ENCODE data around the gene PFKL.
A peak's percentile ranks its signal among the peaks of the same experiment; 100 is the strongest.
"Not testable (repeated sequence)": the region's sequence is repeated elsewhere in the genome, so short reads cannot be mapped to it uniquely, and the experiment has no call there.

Gene PFKL

DNA sequence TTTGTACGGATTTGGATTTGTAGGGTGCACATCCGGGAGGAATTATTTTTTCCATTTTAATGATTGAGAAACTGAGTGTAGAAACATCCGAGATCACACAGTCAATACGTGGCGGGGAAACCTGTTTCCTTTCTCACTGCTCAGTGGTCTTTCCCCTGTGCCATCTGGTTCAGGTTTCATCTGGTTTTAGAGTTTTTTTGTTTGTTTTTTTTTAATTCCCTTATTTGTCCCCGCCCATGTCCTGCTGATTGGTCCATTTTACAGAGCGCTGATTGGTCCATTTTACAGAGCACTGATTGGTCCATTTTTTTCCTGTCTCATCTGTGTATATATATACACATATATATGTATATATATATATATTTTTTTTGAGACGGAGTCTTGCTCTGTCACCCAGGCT, 59.5 kb downstream of the PFKL start:
- no peak overlapping the region for H3K27ac Mint-ChIP-seq
- peaks cover 6% of the 10 kb centered on the region for H3K36me3 Mint-ChIP-seq (ENCODE audit: insufficient read depth)
- ATAC-seq (replicated peaks) = no peak
- no peak for DNase-seq
- peaks cover 0 to 10% of the 10 kb centered on the region in 2 donors for H3K27me3 Mint-ChIP-seq
- peaks cover 0 to 9% of the 10 kb centered on the region in 2 donors for H3K9me3 Mint-ChIP-seq
- H3K4me1 Mint-ChIP-seq (ENCODE audit: low read depth in 2 of 2) = peaks cover 12 to 14% of the 10 kb centered on the region in 2 donors
- H3K4me3 Mint-ChIP-seq = no peak overlapping the region

DNA sequence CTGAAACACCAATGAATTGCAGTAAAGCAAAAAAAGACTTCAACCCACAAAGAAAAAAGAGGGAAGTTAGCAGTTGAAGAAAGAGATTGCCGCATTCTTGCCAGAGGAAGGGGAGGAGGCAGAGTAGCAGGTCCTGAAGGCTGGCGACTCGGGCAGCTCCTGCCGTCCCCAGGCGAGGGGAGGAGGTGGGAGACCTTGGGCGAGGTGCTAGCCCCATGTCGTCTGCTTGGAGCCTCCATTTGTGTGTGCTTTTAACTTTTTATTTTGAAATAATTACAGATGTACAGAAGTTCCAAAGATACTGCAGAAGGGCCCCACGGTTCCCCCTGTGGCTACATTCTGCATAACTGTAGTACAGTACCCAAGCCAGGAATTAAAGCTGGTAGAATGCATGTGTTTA, 60.3 kb downstream of the PFKL start:
- no peak overlapping the region for H3K27ac Mint-ChIP-seq

DNA sequence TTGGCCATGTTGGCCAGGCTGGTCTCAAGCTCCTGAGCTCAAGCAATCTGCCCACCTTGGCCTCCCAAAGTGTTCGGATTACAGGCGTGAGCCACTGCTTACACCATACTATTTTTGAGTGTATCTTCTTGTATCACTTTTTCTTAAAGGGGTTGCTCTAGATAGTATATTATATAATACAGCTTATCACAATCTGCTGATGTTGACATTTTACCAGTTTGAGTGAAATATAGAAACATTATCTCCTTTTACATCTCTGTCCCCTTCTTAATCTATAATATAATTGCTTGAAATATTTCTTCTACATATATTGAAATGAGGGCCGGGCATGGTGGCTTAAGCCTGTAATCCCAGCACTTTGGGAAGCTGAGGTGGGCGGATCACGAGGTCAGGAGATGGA, 62.0 kb downstream of the PFKL start:
- H3K27me3 Mint-ChIP-seq, DNase-seq, H3K4me3 Mint-ChIP-seq: not testable (repeated sequence)

More for the DNA sequence above, 60.3 kb downstream of the PFKL start:
- H3K4me3 Mint-ChIP-seq = no peak overlapping the region
- DNase-seq (no peak), ATAC-seq (replicated peaks) (no peak)
- H3K36me3 Mint-ChIP-seq (ENCODE audit: insufficient read depth) = peaks cover 6% of the 10 kb centered on the region
- H3K4me1 Mint-ChIP-seq (ENCODE audit: low read depth in 2 of 2) = peaks cover 9% of the 10 kb centered on the region in 2 donors
- peaks cover 0 to 9% of the 10 kb centered on the region in 2 donors for H3K9me3 Mint-ChIP-seq
- H3K27me3 Mint-ChIP-seq = peaks cover 0 to 10% of the 10 kb centered on the region in 2 donors

DNA sequence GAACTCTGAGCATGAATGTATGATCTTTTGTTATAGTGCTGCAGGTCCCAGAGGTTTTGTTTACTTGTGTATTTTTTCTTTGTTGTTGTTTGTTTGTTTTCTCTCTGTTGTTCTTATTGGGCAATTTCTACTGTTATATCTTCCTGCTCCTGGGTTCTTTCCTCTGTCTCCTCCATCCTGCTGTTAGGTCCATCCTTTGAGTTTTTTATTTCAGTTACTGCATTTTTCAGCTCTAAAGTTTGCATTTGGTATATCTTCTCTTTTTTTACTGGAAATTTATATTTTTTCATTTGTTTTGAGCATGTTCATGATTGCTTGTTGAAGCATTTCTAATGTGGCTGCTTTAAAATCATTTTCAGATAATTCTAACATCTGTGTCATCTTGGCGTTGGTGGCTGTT, 63.4 kb downstream of the PFKL start:
- H3K9me3 Mint-ChIP-seq = peaks cover 0 to 9% of the 10 kb centered on the region in 2 donors

More for the DNA sequence above, 62.0 kb downstream of the PFKL start:
- ATAC-seq (replicated peaks); H3K36me3 Mint-ChIP-seq (ENCODE audit: insufficient read depth); H3K27ac Mint-ChIP-seq; H3K4me1 Mint-ChIP-seq (ENCODE audit: low read depth in 2 of 2); H3K9me3 Mint-ChIP-seq: not testable (repeated sequence)

DNA sequence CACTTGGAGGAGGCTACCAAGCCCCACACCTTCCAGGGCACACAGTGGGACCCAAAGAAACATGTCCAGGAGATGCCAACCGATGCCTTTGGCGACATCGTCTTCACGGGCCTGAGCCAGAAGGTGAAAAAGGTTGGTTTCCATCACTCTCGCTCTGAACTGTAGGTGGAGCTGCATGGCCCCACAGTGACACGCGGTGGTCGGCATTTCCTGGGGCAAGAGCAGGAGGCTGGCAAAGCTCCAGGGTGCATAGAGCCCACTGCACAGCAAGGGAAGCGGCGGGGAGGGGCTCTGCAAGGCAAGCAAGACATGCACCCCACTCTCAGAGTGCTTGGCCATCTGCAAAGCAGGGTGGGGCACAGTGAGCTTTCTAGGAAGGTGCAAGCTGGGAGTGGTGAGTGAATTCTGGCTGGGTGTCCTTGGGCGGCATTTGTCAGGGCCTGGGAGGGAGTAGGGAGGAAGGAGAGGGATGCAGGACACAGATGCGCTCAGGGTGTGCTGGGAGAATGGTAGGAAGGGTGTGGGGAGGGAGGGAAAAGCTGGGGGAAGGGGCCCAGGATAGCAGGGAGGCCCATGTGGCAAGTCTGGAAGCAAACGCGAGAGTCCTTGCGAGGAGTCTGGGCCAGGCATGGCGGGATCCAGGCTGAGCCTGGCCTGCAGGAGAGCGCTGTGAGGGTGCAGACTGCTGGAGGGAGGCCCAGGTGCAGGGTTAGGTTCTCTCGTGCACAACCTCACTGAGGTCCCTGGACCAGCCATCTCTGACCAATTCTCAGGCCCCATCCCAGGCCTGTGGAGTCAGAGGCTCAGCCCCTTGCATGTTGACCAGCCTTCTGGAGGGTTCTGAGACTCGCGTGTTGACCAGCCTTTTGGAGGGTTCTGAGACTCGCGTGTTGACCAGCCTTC, 64.5 kb downstream of the PFKL start:
- Mint-ChIP-seq H3K9me3 (peaks cover 0 to 9% of the 10 kb centered on the region in 2 donors), H3K36me3 (ENCODE audit: insufficient read depth) (peaks cover 3% of the 10 kb centered on the region), H3K27me3 (peaks cover 0 to 10% of the 10 kb centered on the region in 2 donors), H3K27ac (no peak overlapping the region), H3K4me3 (no peak overlapping the region), H3K4me1 (ENCODE audit: low read depth in 2 of 2) (peaks cover 0 to 3% of the 10 kb centered on the region in 2 donors)
- ATAC-seq (replicated peaks) = no peak
- no peak for DNase-seq

More for the DNA sequence above, 63.4 kb downstream of the PFKL start:
- DNase-seq (no peak), ATAC-seq (replicated peaks) (no peak)
- H3K27me3 Mint-ChIP-seq = peaks cover 0 to 10% of the 10 kb centered on the region in 2 donors
- no peak overlapping the region for H3K4me3 Mint-ChIP-seq
- H3K36me3 Mint-ChIP-seq (ENCODE audit: insufficient read depth) = peaks cover 3% of the 10 kb centered on the region
- H3K4me1 Mint-ChIP-seq (ENCODE audit: low read depth in 2 of 2) = peaks cover 0 to 3% of the 10 kb centered on the region in 2 donors
- no peak overlapping the region for H3K27ac Mint-ChIP-seq

DNA sequence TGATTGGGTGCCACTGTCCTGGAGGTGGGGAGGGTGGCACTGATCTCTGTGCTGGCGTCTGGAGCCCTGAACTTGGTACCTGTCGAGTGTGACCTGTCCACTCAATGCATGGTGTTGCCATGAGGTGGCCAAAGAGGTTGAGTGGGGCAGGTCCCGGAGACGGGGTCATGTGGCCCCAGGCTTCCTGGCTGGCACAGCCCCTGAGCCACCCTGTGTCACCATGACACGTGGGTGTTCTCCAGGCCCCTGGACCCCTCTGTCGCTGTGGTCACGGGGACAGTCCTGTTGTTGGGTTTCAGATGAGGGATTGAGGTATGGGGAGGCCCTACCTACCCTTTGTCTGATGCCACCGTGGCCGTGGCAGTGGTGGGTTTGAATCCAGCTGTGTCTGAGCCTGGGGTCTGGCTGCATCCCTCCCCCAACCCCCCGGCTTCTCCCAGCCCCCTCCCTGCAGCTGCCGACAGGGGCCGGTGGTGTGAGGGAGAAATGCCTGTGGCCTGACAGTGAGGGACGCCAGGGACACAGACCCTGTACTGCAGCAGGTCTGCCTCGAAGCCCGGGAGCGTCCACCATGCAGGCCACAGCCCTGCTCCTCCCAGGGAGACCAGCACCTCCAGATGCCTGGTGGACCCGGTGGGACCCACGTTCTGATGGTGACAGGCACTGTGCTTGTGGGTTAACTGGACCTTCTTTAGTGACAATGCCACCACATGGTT, 65.6 kb downstream of the PFKL start:
- no peak for DNase-seq
- H3K27ac Mint-ChIP-seq = no peak overlapping the region
- H3K36me3 Mint-ChIP-seq (ENCODE audit: insufficient read depth) = no peaks in the 10 kb centered on the region
- peaks cover 0 to 9% of the 10 kb centered on the region in 2 donors for H3K9me3 Mint-ChIP-seq
- no peak overlapping the region for H3K4me3 Mint-ChIP-seq
- H3K27me3 Mint-ChIP-seq = peaks cover 0 to 10% of the 10 kb centered on the region in 2 donors
- H3K4me1 Mint-ChIP-seq (ENCODE audit: low read depth in 2 of 2) = peaks cover 0 to 3% of the 10 kb centered on the region in 2 donors
- ATAC-seq (replicated peaks) = no peak

DNA sequence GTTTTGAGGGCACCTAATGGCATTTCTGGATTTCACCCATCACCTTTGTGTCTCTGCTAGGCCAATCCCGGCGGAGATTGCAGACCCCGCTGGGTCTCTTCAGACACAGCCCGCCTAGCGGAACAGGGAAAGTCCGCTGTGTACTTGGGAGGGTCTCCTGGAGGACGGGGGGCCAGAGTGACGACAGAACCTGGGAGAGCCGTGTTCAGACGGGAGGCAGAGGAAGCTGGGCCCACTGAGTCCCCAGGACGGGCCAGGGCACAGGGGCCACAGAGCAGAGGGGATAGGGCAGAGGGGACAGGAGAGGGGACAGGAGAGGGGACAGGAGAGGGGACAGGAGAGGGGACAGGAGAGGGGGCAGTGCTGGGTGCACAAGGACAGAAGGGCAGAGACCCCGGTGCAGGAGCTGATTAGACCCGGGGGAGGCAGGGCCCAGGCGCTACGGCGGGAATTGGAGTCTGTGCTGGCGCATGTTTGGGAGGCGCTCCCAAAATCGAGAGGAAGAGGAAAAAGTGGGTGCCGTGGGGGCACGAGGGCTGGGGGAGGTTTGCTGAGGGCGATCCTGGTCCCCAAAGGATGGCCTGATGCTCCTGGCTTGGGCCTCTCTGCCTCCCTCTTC, 66.2 kb downstream of the PFKL start:
- H3K36me3 Mint-ChIP-seq (ENCODE audit: insufficient read depth) = no peaks in the 10 kb centered on the region
- no peak overlapping the region for H3K4me3 Mint-ChIP-seq
- no peak overlapping the region for H3K27ac Mint-ChIP-seq
- peaks cover 0 to 10% of the 10 kb centered on the region in 2 donors for H3K27me3 Mint-ChIP-seq
- H3K9me3 Mint-ChIP-seq = peaks cover 0 to 9% of the 10 kb centered on the region in 2 donors
- DNase-seq (no peak), ATAC-seq (replicated peaks) (no peak)
- H3K4me1 Mint-ChIP-seq (ENCODE audit: low read depth in 2 of 2) = peaks cover 0 to 3% of the 10 kb centered on the region in 2 donors

DNA sequence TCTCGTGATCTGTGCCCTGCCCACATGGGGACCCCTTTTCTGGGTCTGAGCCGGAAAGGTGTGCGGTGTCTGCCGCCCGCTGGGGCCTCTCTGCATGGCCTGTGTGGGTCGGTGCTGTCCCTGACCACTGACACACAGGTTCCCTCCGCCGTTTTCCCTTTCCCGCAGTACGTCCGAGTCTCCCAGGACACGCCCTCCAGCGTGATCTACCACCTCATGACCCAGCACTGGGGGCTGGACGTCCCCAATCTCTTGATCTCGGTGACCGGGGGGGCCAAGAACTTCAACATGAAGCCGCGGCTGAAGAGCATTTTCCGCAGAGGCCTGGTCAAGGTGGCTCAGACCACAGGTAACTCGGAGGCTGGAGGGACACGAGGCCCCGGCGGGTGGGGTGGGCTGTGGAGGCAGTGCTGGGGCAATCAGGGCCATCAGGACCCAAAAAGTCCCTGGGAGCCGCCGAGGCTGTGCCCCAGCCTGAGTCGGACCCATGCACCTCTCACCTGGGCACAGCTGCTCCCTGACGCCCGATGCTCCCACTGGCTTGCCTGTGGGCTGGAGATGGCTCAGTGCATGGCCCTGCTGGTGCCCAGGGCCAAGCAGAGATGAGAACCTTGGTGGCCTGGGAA, 66.8 kb downstream of the PFKL start:
- Mint-ChIP-seq H3K27ac (no peak overlapping the region), H3K9me3 (peaks cover 1 to 9% of the 10 kb centered on the region in 2 donors), H3K4me3 (no peak overlapping the region), H3K4me1 (ENCODE audit: low read depth in 2 of 2) (peaks cover 3 to 6% of the 10 kb centered on the region in 2 donors), H3K36me3 (ENCODE audit: insufficient read depth) (no peaks in the 10 kb centered on the region), H3K27me3 (peaks cover 0 to 10% of the 10 kb centered on the region in 2 donors)
- DNase-seq (no peak), ATAC-seq (replicated peaks) (no peak)

DNA sequence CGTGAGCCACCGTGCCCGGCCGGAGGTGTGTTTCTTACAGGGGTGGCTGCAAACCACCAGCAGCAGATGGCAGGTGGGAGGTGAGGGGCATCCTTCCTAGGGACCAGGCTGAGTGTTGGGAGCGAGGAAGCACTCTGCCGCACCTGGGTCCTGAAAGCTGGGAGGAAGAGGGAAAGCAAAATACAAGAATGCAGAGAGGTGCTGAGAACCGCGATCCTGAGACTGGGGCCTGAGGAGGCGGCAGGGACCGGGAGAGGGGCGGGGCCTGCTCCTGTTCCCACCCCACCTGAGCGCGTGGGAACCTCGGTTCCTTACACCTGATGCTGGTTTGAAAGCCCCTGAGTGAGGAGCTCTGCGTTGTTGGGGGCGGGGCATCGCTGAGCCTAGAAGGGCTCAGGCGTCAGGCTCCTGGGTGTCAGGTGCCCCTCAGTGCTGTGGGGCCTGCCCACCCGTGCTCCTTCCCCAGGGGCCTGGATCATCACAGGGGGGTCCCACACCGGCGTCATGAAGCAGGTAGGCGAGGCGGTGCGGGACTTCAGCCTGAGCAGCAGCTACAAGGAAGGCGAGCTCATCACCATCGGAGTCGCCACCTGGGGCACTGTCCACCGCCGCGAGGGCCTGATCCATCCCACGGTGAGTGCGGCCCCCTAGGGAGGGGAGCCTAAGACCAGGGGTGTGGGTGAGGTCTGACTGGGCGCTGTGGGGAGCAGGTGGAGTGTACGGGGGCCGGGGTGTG, 69.0 kb downstream of the PFKL start:
- Mint-ChIP-seq H3K27ac (no peak overlapping the region), H3K9me3 (peaks cover 0 to 1% of the 10 kb centered on the region in 2 donors), H3K4me3 (peak overlapping the region in 1 of 2 donors; percentile 34), H3K4me1 (ENCODE audit: low read depth in 2 of 2) (peaks cover 5 to 11% of the 10 kb centered on the region in 2 donors), H3K36me3 (ENCODE audit: insufficient read depth) (no peaks in the 10 kb centered on the region), H3K27me3 (no peaks in the 10 kb centered on the region)
- ATAC-seq (replicated peaks) = no peak
- DNase-seq = no peak

DNA sequence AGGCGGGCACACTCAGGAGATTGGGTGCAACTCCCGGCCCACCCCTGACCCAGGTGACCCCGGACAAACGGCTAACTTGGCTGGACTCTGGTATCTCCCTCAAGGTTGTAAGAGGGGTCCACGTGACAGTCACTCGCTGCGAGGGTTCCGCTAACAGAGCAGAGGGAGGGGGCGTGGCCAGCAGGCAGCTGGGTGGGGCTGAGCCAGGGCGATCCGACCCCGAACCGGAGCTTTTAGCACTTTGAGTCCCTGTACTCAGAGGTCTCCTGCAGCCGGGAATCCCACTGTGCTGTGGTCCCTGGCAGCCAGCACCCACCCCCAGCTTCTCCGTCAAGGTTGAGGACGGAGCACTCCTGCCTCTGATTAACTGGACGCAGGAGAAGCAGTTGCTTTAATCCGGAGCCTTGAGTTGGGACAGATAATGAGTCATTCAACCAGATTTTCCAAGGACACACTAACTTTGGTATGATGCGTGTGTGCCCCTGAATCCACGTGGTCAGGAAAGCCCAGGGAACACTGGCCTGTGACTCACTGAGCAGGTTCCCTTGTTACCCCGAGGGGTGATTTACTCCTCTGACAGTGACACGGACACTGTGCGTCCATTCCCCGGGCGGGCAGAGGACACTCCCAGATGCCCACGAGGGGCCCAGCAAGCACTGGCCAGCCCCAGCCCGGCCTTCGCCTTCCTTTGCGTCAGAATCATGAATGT, 70.3 kb downstream of the PFKL start:
- H3K4me3 Mint-ChIP-seq = no peak overlapping the region
- peaks cover 15 to 20% of the 10 kb centered on the region in 2 donors for H3K4me1 Mint-ChIP-seq (ENCODE audit: low read depth in 2 of 2)
- H3K27ac Mint-ChIP-seq = no peak overlapping the region
- DNase-seq = no peak
- ATAC-seq (replicated peaks) = no peak
- H3K9me3 Mint-ChIP-seq = peaks cover 0 to 3% of the 10 kb centered on the region in 2 donors
- no peaks in the 10 kb centered on the region for H3K27me3 Mint-ChIP-seq
- H3K36me3 Mint-ChIP-seq (ENCODE audit: insufficient read depth) = peaks cover 4% of the 10 kb centered on the region

DNA sequence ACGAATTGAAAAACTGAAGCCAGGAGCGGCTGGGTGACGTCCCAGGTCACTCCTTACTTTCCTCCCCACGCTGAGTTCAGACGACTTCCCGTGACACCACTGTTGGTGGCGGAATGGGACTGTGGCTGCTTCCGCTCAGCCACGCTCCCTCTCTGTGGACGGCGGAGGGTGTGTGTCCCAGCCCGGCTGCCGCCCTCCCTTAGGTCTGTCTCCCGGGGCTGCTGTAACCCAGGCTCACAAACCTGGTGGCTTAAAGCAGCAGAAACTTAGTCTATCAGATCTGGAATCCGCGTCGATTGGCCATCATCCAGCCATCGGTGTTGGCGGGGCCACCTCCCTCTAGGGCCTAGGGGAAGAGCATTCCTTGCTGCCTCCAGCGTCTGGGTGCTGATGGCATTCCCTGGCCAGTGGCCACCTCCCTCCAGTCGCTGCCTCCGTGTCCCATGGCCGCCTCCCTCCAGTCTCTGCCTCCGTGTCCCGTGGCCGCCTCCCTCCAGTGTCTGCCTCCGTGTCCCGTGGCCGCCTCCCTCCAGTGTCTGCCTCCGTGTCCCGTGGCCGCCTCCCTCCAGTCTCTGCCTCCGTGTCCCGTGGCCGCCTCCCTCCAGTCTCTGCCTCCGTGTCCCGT, 71.0 kb downstream of the PFKL start:
- H3K27ac Mint-ChIP-seq = no peak overlapping the region

DNA sequence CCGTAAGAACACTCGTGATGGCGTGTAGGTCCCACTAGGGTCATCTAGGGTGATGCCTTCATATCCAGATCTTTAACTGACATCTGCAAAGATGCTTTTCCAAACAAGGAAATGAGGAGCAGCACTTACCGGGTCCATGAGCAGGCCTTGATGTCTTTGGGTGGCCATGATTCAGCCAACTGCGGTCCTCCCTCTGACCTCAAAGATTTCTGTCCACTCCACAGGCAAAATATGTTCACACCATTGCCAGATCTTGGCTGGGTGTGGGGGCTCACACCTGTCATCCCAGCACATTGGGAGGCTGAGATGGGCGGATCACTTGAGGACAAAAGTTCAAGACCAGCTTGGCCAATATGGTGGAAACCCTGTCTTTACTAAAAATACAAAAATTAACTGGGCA, 71.7 kb downstream of the PFKL start:
- peaks cover 24 to 29% of the 10 kb centered on the region in 2 donors for H3K4me1 Mint-ChIP-seq (ENCODE audit: low read depth in 2 of 2)
- DNase-seq (no peak), ATAC-seq (replicated peaks) (no peak)
- H3K27ac Mint-ChIP-seq = no peak overlapping the region
- peaks cover 5% of the 10 kb centered on the region for H3K36me3 Mint-ChIP-seq (ENCODE audit: insufficient read depth)
- no peaks in the 10 kb centered on the region for H3K27me3 Mint-ChIP-seq
- no peak overlapping the region for H3K4me3 Mint-ChIP-seq
- H3K9me3 Mint-ChIP-seq = peaks cover 0 to 4% of the 10 kb centered on the region in 2 donors

More for the DNA sequence above, 71.0 kb downstream of the PFKL start:
- Mint-ChIP-seq H3K9me3 (peaks cover 0 to 4% of the 10 kb centered on the region in 2 donors), H3K36me3 (ENCODE audit: insufficient read depth) (peaks cover 5% of the 10 kb centered on the region), H3K4me1 (ENCODE audit: low read depth in 2 of 2) (peaks cover 22 to 27% of the 10 kb centered on the region in 2 donors), H3K4me3 (no peak overlapping the region), H3K27me3 (no peaks in the 10 kb centered on the region)
- no peak for ATAC-seq (replicated peaks)
- DNase-seq = no peak

Data from effector memory CD8-positive, alpha-beta T cell (primary cell).